Activated T-helper 2 cell treated with anti-CD3 and anti-CD28 coated beads, Interferon-gamma antibody, Interleukin-2, Interleukin-4, amounts not matched to agents 10 μg/mL and 5 μg/mL and 100 μg/mL, durations not matched to agents 14 hours and 24 hours and 36 hours (primary cell): ENCODE measurements around the gene C6orf163. TPM values are rescaled to one million over a fixed set of nuclear protein-coding genes. Genes with fewer than 3 reads are reported as not detected.

ENCODE experiments used
- DNase-seq: peaks from one replicate; pipeline ENCODE4 v3.0.0; 2021; ENCODE audit warnings: low spot score
- H3K27ac Mint-ChIP-seq: one replicate; pipeline ENCODE4 v1.8.0; 2021; ENCODE audit warnings: mixed read lengths
- H3K27me3 Mint-ChIP-seq: one replicate; pipeline ENCODE4 v1.8.0; 2021; ENCODE audit warnings: low read depth, mixed read lengths
- H3K36me3 Mint-ChIP-seq: one replicate; pipeline ENCODE4 v1.8.0; 2021; ENCODE audit warnings: low read depth, mixed read lengths
- H3K4me1 Mint-ChIP-seq: one replicate; pipeline ENCODE4 v1.8.0; 2021; ENCODE audit warnings: low read depth, mixed read lengths
- H3K4me3 Mint-ChIP-seq: one replicate; pipeline ENCODE4 v1.8.0; 2021; ENCODE audit warnings: low read depth, mild to moderate bottlenecking, moderate library complexity, mixed read lengths
- H3K9me3 Mint-ChIP-seq: one replicate; pipeline ENCODE4 v1.8.0; 2021; ENCODE audit warnings: mixed read lengths
- intact Hi-C: fragments of 100-400 bp; cut with micrococcal nuclease; formaldehyde crosslinking; loops from one replicate; pipeline ENCODE4 v1.15.1; 2023
- total RNA-seq: library from RNA; stranded (reverse); gene quantifications from 2 replicates; pipeline ENCODE4 v1.2.3, GENCODE V29; 2022

Gene C6orf163
- total RNA-seq, 1 donor from 2014 or later = 1.1 TPM

GRCh38 chr6:87366072-87366827 lies 21.6 kb downstream of the C6orf163 start:
- no peaks in the 10 kb centered on the region for H3K36me3 Mint-ChIP-seq
- no peaks in the 10 kb centered on the region for H3K4me1 Mint-ChIP-seq
- no peak overlapping the region for H3K27ac Mint-ChIP-seq
- H3K9me3 Mint-ChIP-seq = no peaks in the 10 kb centered on the region
- H3K4me3 Mint-ChIP-seq = no peak overlapping the region
- no peaks in the 10 kb centered on the region for H3K27me3 Mint-ChIP-seq
- intact Hi-C loops = no loop called here
- DNase-seq = no peak

- no peak overlapping the region for H3K4me3 Mint-ChIP-seq
- no peaks in the 10 kb centered on the region for H3K27me3 Mint-ChIP-seq
- H3K4me1 Mint-ChIP-seq = no peaks in the 10 kb centered on the region
- no peak overlapping the region for H3K27ac Mint-ChIP-seq
- H3K9me3 Mint-ChIP-seq = no peaks in the 10 kb centered on the region
- no peak for DNase-seq
- intact Hi-C loops = no loop called here
- no peaks in the 10 kb centered on the region for H3K36me3 Mint-ChIP-seq
These were observed 22.3 kb downstream of the C6orf163 start for GRCh38 chr6:87366899-87367298.

GRCh38 chr6:87373377-87373776 lies 28.8 kb downstream of the C6orf163 start:
- Mint-ChIP-seq H3K4me3 (no peak overlapping the region), H3K4me1 (peaks cover under 1% of the 10 kb centered on the region), H3K9me3 (no peaks in the 10 kb centered on the region), H3K36me3 (no peaks in the 10 kb centered on the region), H3K27me3 (no peaks in the 10 kb centered on the region), H3K27ac (no peak overlapping the region)
- DNase-seq = no peak
- intact Hi-C loops = no loop called here

GRCh38 chr6:87375315-87375714 lies 30.7 kb downstream of the C6orf163 start:
- no peaks in the 10 kb centered on the region for H3K9me3 Mint-ChIP-seq
- H3K27ac Mint-ChIP-seq = no peak overlapping the region
- intact Hi-C loops = no loop called here
- no peak for DNase-seq
- H3K4me3 Mint-ChIP-seq = no peak overlapping the region
- peaks cover 6% of the 10 kb centered on the region for H3K4me1 Mint-ChIP-seq
- no peaks in the 10 kb centered on the region for H3K27me3 Mint-ChIP-seq
- H3K36me3 Mint-ChIP-seq = no peaks in the 10 kb centered on the region

GRCh38 chr6:87376643-87377042 lies 32.0 kb downstream of the C6orf163 start:
- Mint-ChIP-seq H3K9me3 (no peaks in the 10 kb centered on the region), H3K4me1 (peaks cover 6% of the 10 kb centered on the region), H3K27me3 (no peaks in the 10 kb centered on the region), H3K4me3 (no peak overlapping the region), H3K36me3 (no peaks in the 10 kb centered on the region), H3K27ac (no peak overlapping the region)
- intact Hi-C loops = no loop called here
- DNase-seq = no peak

- H3K27ac Mint-ChIP-seq = no peak overlapping the region
- intact Hi-C loops = no loop called here
- H3K27me3 Mint-ChIP-seq = no peaks in the 10 kb centered on the region
- no peak for DNase-seq
- no peak overlapping the region for H3K4me3 Mint-ChIP-seq
- H3K4me1 Mint-ChIP-seq = peaks cover 6% of the 10 kb centered on the region
- no peaks in the 10 kb centered on the region for H3K36me3 Mint-ChIP-seq
- H3K9me3 Mint-ChIP-seq = no peaks in the 10 kb centered on the region
These were observed 34.3 kb downstream of the C6orf163 start for GRCh38 chr6:87378947-87379346.

- no peak for DNase-seq
- Mint-ChIP-seq H3K36me3 (no peaks in the 10 kb centered on the region), H3K4me1 (peaks cover 6% of the 10 kb centered on the region), H3K27me3 (no peaks in the 10 kb centered on the region), H3K4me3 (no peak overlapping the region), H3K27ac (no peak overlapping the region), H3K9me3 (no peaks in the 10 kb centered on the region)
- intact Hi-C loops = no loop called here
These were observed 38.2 kb downstream of the C6orf163 start for GRCh38 chr6:87382861-87383260.

- Mint-ChIP-seq H3K27ac (no peak overlapping the region), H3K9me3 (no peaks in the 10 kb centered on the region), H3K4me3 (no peak overlapping the region), H3K36me3 (no peaks in the 10 kb centered on the region), H3K27me3 (no peaks in the 10 kb centered on the region), H3K4me1 (peaks cover 2% of the 10 kb centered on the region)
- DNase-seq = no peak
- intact Hi-C loops = no loop called here
These were observed 39.4 kb downstream of the C6orf163 start for GRCh38 chr6:87384038-87384437.

GRCh38 chr6:87384449-87384848 lies 39.8 kb downstream of the C6orf163 start:
- H3K9me3 Mint-ChIP-seq = no peaks in the 10 kb centered on the region
- intact Hi-C loops = no loop called here
- H3K27me3 Mint-ChIP-seq = no peaks in the 10 kb centered on the region
- no peak overlapping the region for H3K27ac Mint-ChIP-seq
- no peak for DNase-seq
- no peak overlapping the region for H3K4me3 Mint-ChIP-seq
- no peaks in the 10 kb centered on the region for H3K36me3 Mint-ChIP-seq
- H3K4me1 Mint-ChIP-seq = no peaks in the 10 kb centered on the region

- DNase-seq = no peak
- H3K4me3 Mint-ChIP-seq = no peak overlapping the region
- no peaks in the 10 kb centered on the region for H3K36me3 Mint-ChIP-seq
- H3K27ac Mint-ChIP-seq = no peak overlapping the region
- H3K9me3 Mint-ChIP-seq = no peaks in the 10 kb centered on the region
- intact Hi-C loops = loop anchor here (5.0 kb wide), 1 partner anchor 81 kb away; the partner anchor contains the start of gene SLC35A1
- no peaks in the 10 kb centered on the region for H3K27me3 Mint-ChIP-seq
- H3K4me1 Mint-ChIP-seq = no peaks in the 10 kb centered on the region
These were observed 46.7 kb downstream of the C6orf163 start for GRCh38 chr6:87391334-87391733.

- intact Hi-C loops = loop anchor here (2.0 to 5.0 kb wide), 3 partner anchors 79 to 1478 kb away; partner anchors contain the start of gene SLC35A1
- no peak overlapping the region for H3K4me3 Mint-ChIP-seq
- no peaks in the 10 kb centered on the region for H3K4me1 Mint-ChIP-seq
- no peak for DNase-seq
- no peaks in the 10 kb centered on the region for H3K9me3 Mint-ChIP-seq
- no peak overlapping the region for H3K27ac Mint-ChIP-seq
- H3K36me3 Mint-ChIP-seq = no peaks in the 10 kb centered on the region
- no peaks in the 10 kb centered on the region for H3K27me3 Mint-ChIP-seq
These were observed 48.5 kb downstream of the C6orf163 start for GRCh38 chr6:87393026-87393622.

GRCh38 chr6:87395431-87395830 lies 50.8 kb downstream of the C6orf163 start:
- intact Hi-C loops = no loop called here
- H3K27me3 Mint-ChIP-seq = no peaks in the 10 kb centered on the region
- no peaks in the 10 kb centered on the region for H3K36me3 Mint-ChIP-seq
- no peak overlapping the region for H3K27ac Mint-ChIP-seq
- H3K4me3 Mint-ChIP-seq = no peak overlapping the region
- no peaks in the 10 kb centered on the region for H3K4me1 Mint-ChIP-seq
- no peaks in the 10 kb centered on the region for H3K9me3 Mint-ChIP-seq
- DNase-seq = no peak

GRCh38 chr6:87396595-87397392 lies 52.2 kb downstream of the C6orf163 start:
- H3K36me3 Mint-ChIP-seq = no peaks in the 10 kb centered on the region
- no peak for DNase-seq
- H3K9me3 Mint-ChIP-seq = no peaks in the 10 kb centered on the region
- intact Hi-C loops = no loop called here
- no peaks in the 10 kb centered on the region for H3K27me3 Mint-ChIP-seq
- H3K27ac Mint-ChIP-seq = no peak overlapping the region
- no peaks in the 10 kb centered on the region for H3K4me1 Mint-ChIP-seq
- H3K4me3 Mint-ChIP-seq = no peak overlapping the region
